HG02798 (cell line): Measurements from ENCODE around the gene RHBDF2.

Source experiments
- ATAC-seq: cut with Tn5 transposase; IDR thresholded peaks from one replicate; pipeline ENCODE4 v1.9.1; 2021; ENCODE audit warnings: mild to moderate bottlenecking; ENCODE audit not compliant: unreplicated experiment, poor library complexity

Gene RHBDF2

DNA sequence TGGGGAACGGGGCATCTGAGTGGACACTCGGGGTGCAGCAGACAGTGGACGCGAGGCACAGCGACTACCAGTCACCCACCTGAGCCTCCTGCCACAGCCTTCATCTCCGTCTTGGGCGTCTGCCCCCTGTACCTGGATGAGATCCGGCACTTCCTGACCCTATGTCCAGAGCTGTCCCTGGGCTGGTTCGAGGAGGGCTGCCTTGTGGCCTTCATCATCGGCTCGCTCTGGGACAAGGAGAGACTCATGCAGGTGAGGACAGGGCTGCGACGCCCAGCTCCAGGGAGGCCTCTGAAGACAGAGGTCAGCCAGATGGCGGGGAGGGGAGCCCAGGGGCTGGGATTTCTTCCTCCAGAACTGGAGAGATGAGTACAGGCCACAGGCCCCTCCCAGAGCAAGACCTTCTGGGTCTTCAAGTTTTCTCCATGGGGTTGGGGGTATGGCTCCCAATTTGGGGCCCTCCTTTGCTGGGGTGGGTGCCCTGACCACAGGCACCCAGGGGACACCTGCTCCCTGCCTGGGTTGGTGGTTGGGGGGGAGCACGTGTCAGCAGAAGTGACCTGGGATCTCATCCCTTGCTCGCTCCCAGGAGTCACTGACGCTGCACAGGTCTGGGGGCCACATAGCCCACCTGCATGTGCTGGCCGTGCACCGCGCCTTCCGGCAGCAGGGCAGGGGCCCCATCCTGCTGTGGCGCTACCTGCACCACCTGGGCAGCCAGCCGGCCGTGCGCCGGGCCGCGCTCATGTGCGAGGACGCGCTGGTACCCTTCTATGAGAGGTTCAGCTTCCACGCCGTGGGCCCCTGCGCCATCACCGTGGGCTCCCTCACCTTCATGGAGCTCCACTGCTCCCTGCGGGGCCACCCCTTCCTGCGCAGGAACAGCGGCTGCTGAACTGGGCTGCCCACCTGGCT, 31.9 kb downstream of the RHBDF2 start:
- no peak for ATAC-seq

- ATAC-seq: no peak
Measured at GRCh38 chr17:76468634-76469010, 32.6 kb downstream of the RHBDF2 start.

DNA sequence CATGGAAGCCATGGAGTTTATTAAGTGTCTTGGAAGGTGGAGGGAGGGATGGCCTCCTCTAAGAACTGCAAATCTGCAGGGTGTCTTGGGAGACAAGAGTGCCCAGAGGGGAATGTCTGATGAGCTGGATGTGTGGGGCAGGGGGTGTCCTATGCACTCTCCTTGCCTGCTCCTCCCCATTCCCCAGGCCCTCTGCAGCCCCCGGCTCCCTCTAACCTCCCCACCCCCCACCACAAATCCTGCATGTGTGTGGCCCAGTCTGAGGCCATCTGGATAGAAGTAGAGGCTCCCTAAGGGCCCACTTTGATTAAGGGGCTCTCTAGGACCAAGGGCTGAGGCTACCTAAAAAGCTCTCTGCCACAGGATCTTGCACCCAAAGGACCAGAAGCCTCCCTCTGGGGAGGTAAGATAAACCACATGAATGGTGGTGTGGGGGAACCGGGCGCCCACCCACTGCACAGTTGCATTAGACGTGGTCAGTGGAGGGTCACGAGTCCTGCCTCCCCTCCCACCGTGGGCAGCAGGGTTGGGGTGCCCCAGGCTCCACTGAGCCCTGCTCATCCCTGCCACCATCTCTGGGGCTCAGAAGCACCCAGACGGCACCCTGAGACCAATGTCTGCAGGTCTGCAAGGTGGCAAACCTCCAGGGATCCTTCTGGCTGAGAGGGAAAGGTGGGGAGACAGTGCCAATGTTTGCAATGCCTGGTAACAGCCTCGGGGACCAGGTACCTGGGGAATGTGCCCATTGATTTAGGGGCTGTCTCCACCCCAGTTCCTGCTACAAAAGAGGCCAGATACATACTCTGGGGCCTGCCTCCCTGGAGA, 33.2 kb downstream of the RHBDF2 start:
- ATAC-seq: no peak

- no peak for ATAC-seq
Measured at GRCh38 chr17:76467366-76467765, 33.9 kb downstream of the RHBDF2 start, which contains the start of gene AANAT. TSS of gene AANAT (plus strand) at chr17:76467603. CDS start at chr17:76468747, 1,144 bp downstream.

- no peak for ATAC-seq
Measured at GRCh38 chr17:76466775-76467130, 34.5 kb downstream of the RHBDF2 start.

DNA sequence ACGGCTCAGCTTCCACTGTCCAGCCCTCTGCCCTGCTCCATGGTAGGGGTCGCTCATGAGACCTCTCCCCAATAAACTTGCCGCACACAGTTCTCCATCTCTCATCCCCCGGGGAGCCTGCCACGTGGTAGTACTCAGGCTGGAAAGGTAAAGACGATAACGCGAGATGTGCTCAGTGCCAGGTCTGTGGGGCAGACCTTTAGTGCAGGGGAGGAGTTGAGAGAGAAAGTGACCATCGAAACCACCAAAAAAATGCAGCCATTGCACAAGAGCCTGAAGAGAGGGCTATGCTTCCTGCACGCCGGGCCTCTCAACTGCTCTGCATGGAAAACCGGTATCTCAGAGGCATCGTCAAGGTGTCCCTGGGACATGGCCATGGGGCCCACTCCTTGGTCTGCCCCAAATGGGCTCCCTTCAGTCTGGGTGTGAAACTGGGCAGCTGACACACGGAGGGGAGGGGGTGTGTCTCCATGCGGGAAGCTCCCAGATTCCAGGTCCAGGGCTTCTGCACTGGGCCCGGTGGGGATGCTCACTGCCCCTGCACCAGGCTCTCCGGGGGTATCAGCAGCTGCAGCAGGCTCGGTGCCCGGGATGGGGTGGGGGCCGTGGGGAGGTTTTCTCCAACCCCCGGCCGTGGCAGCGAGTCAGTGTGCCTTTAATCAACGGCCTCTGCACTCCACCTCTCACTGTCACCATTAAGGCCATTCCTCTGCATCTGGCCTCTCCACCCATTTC, 38.5 kb downstream of the RHBDF2 start:
- ATAC-seq: no peak

DNA sequence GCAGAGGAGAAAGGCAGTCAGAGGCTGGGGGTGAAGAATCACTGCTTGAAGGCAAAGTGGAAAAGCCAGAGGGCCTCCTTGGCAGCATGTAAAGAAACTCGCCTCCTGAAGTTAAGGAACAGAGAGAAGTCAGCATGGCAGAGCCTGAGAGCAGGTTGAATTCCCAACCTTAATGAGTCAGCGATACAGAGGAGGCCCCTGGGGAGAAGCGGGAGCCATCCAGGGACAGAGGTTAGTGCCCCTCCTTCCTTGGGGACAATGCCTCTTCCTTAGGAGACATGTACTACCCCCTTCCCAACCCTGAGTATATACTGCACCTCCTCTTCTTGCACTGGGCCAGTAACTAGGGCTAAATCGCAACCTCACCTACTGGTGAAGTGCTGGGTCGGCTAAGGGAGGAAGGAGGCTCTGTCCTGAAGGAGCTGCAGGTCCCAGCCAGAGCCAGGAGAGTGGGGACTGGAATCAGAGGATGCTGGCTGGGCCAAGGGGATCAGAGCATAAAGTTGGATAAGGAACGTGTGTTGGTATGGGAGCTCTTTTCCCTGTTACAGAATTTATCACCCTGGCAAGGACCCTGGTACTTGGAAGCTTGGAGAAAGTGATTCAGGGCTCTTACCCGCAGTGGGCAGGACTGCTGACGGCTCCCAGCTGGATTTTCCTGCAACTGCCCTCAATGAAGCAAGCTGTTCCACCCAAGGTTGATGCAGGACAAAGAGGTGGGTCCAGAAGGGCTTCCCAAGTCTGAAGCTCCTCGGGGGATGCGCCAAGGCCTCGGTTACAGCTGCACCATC, 39.3 kb downstream of the RHBDF2 start:
- ATAC-seq: no peak

DNA sequence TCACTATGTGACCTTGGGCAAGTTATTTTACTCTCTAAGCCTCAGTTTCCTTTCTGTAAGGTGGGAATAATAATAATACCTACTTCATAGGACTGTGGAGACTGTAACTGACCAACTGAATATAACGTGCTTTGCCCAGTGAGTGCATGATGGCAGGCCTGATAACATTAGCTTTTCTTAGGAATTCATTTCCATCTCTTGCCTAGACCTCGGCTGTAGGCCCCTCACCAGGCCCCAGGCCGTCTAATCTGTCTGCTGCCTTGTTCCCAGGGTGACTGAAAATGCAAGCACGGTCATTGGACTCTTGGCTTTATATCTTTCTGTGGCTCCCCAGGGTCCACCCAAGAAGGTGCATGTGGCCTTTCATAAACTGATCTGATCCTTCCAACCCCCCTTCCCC, 41.5 kb downstream of the RHBDF2 start:
- no peak for ATAC-seq

GRCh38 chr17:76458580-76459490, 42.4 kb downstream of the RHBDF2 start:
- no peak for ATAC-seq

- no peak for ATAC-seq
Measured at GRCh38 chr17:76453431-76453743, 47.8 kb downstream of the RHBDF2 start.

DNA sequence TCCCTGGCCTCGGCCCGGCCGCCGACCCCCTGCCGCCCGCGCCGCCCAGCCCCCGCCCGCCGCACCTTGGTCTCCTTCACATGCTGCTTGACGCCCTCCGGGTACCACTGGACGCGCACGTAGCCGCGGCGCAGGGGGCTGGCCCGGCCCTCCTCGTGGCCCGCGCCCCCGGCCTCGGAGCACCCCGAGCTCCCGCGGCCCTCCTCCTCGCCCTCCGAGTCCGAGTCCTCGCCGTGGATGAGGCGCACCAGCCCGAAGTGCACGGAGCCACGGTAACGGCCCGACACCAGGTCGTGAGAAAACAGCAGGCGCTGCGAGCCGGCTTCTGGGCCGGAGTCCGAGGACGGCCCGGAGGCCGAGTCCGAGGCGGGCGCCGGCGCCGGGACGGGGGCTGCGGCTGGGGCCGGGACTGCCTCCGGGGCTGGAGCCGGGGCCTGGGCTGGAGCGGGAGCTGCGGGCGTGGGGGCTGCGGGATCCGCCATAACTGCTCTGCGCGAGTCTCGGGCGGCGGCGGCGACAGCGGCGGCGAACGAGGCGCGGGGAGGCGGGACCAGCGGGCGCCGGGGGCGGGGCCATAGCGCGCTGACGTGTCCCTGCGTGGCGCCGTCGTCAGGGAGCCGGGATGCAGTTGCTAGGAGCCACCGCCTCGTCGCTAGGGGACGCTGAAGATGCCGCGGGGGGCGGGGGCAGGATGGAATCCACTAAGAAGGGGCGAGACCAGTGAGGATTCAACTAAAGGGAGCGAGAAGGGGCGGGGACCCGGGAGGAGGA, 48.4 kb downstream of the RHBDF2 start, which contains the start of gene UBE2O:
TSS of gene UBE2O (minus strand) at position 493 of the 771 bp plus-strand sequence. CDS start at position 482, 11 bp downstream.
- ATAC-seq: peak; percentile 97

- peak; percentile 17 for ATAC-seq
Measured at GRCh38 chr17:76452127-76452659, 49.0 kb downstream of the RHBDF2 start.

DNA sequence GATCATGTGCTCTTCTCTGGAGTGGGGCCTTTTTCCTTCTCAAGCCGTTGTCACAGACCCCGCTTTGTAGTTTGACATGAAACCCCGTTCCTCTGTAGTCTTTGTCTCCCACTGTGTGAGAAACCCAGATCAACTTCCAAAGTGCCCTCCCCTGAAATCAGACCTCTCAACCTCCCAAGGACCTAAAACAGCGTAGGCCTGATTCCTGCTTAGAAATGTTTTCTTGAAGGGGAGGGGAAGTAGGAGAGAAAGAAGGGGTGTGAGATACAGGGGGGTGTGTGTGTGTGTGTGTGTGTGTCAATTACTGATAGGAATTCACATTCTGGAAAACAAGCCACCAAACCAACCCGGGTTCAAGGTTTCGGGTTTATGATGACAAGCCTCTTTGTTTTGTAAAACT, 49.7 kb downstream of the RHBDF2 start:
- no peak for ATAC-seq

GRCh38 chr17:76449126-76449525, 52.1 kb downstream of the RHBDF2 start:
- ATAC-seq: no peak

GRCh38 chr17:76447931-76448652, 53.1 kb downstream of the RHBDF2 start:
- ATAC-seq: no peak

DNA sequence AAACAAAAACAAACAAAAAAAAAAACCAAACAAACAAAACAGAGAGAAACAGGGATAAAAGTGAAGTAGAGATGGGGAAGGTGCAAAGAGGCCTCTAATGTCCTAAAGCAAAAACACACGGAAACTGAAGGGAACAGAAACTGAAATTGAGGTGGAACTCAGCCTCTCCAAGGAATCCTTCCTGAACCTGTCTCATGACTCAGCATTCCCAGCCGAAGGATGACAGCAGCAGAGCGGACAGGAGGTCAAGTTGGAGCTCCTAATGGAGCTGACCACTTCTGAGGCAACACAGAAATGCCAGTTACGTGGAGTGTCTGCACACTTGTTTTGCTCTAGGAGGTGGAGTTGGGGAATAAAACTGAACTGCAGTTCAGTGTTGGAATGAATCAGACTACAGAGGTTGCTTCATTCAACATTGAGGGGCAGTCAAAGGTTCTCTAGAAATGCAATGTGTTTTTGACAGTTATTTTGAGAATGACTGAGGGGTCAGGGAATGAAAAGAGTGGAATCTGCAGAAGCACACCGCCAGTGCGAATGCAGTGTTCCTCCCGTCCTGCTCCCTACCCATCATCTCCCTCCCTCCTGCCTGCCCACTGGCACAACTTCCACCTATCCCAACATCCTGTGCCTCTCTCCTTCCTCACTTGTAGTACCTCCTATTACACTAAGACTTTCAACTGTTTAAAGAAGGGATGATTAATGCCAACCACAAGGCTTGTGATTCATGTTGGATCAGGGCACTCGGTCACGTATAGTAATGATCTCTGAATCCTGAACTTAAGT, 54.6 kb downstream of the RHBDF2 start:
- no peak for ATAC-seq
